ENCODE measurements around the gene PLA2G2F. TPM values are rescaled to one million over a fixed set of nuclear protein-coding genes. Genes with fewer than 3 reads are reported as not detected.

The PLA2G2F gene
- total and polyA plus RNA-seq, 2 experiments from 2014 or later = not detected

GRCh38 chr1:20195462-20195780 lies 56.3 kb downstream of the PLA2G2F start:
- H3K27me3 Mint-ChIP-seq (ENCODE audit: insufficient read depth, low read depth, poor library complexity) = peaks cover 7% of the 10 kb centered on the region
- Histone ChIP-seq H3K27ac (ENCODE audit: low read depth) (no peak overlapping the region), H2AFZ (no peak overlapping the region), H3K27me3 (ENCODE audit: insufficient read depth) (no peaks in the 10 kb centered on the region), H3K9me2 (ENCODE audit: insufficient read depth) (0 out of 2 replicates have a peak, but pooled peaks cover 4% of the 10 kb centered on the region), H3F3A (replicated peaks; ENCODE audit: low read depth) (no peaks in the 10 kb centered on the region), H4K20me1 (replicated peaks; ENCODE audit: insufficient read depth) (no peaks in the 10 kb centered on the region), H3K79me2 (replicated peaks; ENCODE audit: insufficient read depth) (no peaks in the 10 kb centered on the region), H3K4me3 (no peak overlapping the region), H3K4me1 (ENCODE audit: insufficient read depth) (peaks cover 10% of the 10 kb centered on the region; the same call in 1 of the 2 replicates), H3K4me2 (no peak overlapping the region), H3K36me3 (ENCODE audit: insufficient read depth) (no peaks in the 10 kb centered on the region)
- no peak overlapping the region for H3K27ac Mint-ChIP-seq
- H3K4me1 Mint-ChIP-seq = peaks cover 18% of the 10 kb centered on the region
- DNase-seq (ENCODE audit: low spot score) = no peak
- H3K9me3 Mint-ChIP-seq = 0 out of 3 replicates have a peak, but pooled peaks cover 3% of the 10 kb centered on the region
- no peak overlapping the region for H3K4me3 Mint-ChIP-seq
- no peak for TF ChIP-seq EZH2 (IDR thresholded peaks at IDR 0.05; ENCODE audit: low read depth, unreplicated experiment)
- no peak for TF ChIP-seq NANOG (IDR thresholded peaks at IDR 0.05; ENCODE audit: borderline replicate concordance)
- TF ChIP-seq STAT1 (IDR thresholded peaks at IDR 0.05; ENCODE audit: unreplicated experiment) = no peak
- TF ChIP-seq, protein P1, sequence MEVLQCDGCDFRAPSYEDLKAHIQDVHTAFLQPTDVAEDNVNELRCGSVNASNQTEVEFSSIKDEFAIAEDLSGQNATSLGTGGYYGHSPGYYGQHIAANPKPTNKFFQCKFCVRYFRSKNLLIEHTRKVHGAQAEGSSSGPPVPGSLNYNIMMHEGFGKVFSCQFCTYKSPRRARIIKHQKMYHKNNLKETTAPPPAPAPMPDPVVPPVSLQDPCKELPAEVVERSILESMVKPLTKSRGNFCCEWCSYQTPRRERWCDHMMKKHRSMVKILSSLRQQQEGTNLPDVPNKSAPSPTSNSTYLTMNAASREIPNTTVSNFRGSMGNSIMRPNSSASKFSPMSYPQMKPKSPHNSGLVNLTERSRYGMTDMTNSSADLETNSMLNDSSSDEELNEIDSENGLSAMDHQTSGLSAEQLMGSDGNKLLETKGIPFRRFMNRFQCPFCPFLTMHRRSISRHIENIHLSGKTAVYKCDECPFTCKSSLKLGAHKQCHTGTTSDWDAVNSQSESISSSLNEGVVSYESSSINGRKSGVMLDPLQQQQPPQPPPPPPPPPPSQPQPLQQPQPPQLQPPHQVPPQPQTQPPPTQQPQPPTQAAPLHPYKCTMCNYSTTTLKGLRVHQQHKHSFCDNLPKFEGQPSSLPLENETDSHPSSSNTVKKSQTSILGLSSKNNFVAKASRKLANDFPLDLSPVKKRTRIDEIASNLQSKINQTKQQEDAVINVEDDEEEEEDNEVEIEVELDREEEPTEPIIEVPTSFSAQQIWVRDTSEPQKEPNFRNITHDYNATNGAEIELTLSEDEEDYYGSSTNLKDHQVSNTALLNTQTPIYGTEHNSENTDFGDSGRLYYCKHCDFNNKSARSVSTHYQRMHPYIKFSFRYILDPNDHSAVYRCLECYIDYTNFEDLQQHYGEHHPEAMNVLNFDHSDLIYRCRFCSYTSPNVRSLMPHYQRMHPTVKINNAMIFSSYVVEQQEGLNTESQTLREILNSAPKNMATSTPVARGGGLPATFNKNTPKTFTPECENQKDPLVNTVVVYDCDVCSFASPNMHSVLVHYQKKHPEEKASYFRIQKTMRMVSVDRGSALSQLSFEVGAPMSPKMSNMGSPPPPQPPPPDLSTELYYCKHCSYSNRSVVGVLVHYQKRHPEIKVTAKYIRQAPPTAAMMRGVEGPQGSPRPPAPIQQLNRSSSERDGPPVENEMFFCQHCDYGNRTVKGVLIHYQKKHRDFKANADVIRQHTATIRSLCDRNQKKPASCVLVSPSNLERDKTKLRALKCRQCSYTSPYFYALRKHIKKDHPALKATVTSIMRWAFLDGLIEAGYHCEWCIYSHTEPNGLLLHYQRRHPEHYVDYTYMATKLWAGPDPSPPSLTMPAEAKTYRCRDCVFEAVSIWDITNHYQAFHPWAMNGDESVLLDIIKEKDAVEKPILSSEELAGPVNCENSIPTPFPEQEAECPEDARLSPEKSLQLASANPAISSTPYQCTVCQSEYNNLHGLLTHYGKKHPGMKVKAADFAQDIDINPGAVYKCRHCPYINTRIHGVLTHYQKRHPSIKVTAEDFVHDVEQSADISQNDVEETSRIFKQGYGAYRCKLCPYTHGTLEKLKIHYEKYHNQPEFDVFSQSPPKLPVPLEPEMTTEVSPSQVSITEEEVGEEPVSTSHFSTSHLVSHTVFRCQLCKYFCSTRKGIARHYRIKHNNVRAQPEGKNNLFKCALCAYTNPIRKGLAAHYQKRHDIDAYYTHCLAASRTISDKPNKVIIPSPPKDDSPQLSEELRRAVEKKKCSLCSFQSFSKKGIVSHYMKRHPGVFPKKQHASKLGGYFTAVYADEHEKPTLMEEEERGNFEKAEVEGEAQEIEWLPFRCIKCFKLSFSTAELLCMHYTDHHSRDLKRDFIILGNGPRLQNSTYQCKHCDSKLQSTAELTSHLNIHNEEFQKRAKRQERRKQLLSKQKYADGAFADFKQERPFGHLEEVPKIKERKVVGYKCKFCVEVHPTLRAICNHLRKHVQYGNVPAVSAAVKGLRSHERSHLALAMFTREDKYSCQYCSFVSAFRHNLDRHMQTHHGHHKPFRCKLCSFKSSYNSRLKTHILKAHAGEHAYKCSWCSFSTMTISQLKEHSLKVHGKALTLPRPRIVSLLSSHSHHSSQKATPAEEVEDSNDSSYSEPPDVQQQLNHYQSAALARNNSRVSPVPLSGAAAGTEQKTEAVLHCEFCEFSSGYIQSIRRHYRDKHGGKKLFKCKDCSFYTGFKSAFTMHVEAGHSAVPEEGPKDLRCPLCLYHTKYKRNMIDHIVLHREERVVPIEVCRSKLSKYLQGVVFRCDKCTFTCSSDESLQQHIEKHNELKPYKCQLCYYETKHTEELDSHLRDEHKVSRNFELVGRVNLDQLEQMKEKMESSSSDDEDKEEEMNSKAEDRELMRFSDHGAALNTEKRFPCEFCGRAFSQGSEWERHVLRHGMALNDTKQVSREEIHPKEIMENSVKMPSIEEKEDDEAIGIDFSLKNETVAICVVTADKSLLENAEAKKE (CRISPR knock-in tag; IDR thresholded peaks at IDR 0.05) = no peak
- TF ChIP-seq ZNF331 (CRISPR knock-in tag; IDR thresholded peaks at IDR 0.05; ENCODE audit: low read depth) = no peak
- TF ChIP-seq, protein P2, sequence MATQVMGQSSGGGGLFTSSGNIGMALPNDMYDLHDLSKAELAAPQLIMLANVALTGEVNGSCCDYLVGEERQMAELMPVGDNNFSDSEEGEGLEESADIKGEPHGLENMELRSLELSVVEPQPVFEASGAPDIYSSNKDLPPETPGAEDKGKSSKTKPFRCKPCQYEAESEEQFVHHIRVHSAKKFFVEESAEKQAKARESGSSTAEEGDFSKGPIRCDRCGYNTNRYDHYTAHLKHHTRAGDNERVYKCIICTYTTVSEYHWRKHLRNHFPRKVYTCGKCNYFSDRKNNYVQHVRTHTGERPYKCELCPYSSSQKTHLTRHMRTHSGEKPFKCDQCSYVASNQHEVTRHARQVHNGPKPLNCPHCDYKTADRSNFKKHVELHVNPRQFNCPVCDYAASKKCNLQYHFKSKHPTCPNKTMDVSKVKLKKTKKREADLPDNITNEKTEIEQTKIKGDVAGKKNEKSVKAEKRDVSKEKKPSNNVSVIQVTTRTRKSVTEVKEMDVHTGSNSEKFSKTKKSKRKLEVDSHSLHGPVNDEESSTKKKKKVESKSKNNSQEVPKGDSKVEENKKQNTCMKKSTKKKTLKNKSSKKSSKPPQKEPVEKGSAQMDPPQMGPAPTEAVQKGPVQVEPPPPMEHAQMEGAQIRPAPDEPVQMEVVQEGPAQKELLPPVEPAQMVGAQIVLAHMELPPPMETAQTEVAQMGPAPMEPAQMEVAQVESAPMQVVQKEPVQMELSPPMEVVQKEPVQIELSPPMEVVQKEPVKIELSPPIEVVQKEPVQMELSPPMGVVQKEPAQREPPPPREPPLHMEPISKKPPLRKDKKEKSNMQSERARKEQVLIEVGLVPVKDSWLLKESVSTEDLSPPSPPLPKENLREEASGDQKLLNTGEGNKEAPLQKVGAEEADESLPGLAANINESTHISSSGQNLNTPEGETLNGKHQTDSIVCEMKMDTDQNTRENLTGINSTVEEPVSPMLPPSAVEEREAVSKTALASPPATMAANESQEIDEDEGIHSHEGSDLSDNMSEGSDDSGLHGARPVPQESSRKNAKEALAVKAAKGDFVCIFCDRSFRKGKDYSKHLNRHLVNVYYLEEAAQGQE (IDR thresholded peaks at IDR 0.05; ENCODE audit: unreplicated experiment) = no peak
- no peaks in the 10 kb centered on the region for H3K36me3 Mint-ChIP-seq (ENCODE audit: low read depth)
- ATAC-seq = no peak
